GM21619 (cell line): ENCODE results near the gene ICA1L.
A peak's percentile ranks its signal among the peaks of the same experiment; 100 is the strongest.

Experiments
- ATAC-seq: cut with Tn5 transposase; IDR thresholded peaks from one replicate; pipeline ENCODE4 v1.9.1; 2021; ENCODE audit not compliant: unreplicated experiment

Gene ICA1L

GRCh38 chr2:202782940-202783558 lies 88.5 kb downstream of the ICA1L start:
- ATAC-seq, result no peak

- ATAC-seq, result peak; percentile 96
Observed at GRCh38 chr2:202780514-202781021, 91.0 kb downstream of the ICA1L start.

GRCh38 chr2:202778217-202778616 lies 93.3 kb downstream of the ICA1L start:
- no peak for ATAC-seq

- ATAC-seq, result no peak
Observed at GRCh38 chr2:202774104-202774503, 97.5 kb downstream of the ICA1L start.

GRCh38 chr2:202773301-202773973 lies 98.1 kb downstream of the ICA1L start:
- no peak for ATAC-seq

- ATAC-seq, result no peak
Observed at GRCh38 chr2:202771741-202772460, 99.7 kb downstream of the ICA1L start.

GRCh38 chr2:202771336-202771735 lies 100.2 kb downstream of the ICA1L start:
- no peak for ATAC-seq

- no peak for ATAC-seq
Observed at GRCh38 chr2:202769201-202769600, 102.4 kb downstream of the ICA1L start.

GRCh38 chr2:202768273-202768672 lies 103.3 kb downstream of the ICA1L start:
- no peak for ATAC-seq

GRCh38 chr2:202765436-202765835 lies 106.1 kb downstream of the ICA1L start:
- no peak for ATAC-seq

GRCh38 chr2:202764991-202765390 lies 106.6 kb downstream of the ICA1L start:
- no peak for ATAC-seq

- ATAC-seq, result no peak
Observed at GRCh38 chr2:202763916-202764315, 107.7 kb downstream of the ICA1L start.

GRCh38 chr2:202762556-202762955 lies 109.0 kb downstream of the ICA1L start:
- no peak for ATAC-seq

GRCh38 chr2:202760848-202761247 lies 110.7 kb downstream of the ICA1L start:
- ATAC-seq, result no peak

- no peak for ATAC-seq
Observed at GRCh38 chr2:202758604-202759003, 113.0 kb downstream of the ICA1L start.

GRCh38 chr2:202758128-202758527 lies 113.4 kb downstream of the ICA1L start:
- no peak for ATAC-seq

GRCh38 chr2:202757339-202757738 lies 114.2 kb downstream of the ICA1L start:
- ATAC-seq, result no peak

- no peak for ATAC-seq
Observed at GRCh38 chr2:202756598-202756997, 115.0 kb downstream of the ICA1L start.

GRCh38 chr2:202754936-202755335 lies 116.6 kb downstream of the ICA1L start:
- no peak for ATAC-seq

- no peak for ATAC-seq
Observed at GRCh38 chr2:202752071-202752470, 119.5 kb downstream of the ICA1L start.

GRCh38 chr2:202750763-202751427 lies 120.7 kb downstream of the ICA1L start:
- ATAC-seq, result no peak
